H9 (cell line): ENCODE results near the gene GRK4. TPM values are rescaled to one million over a fixed set of nuclear protein-coding genes. Genes with fewer than 3 reads are reported as not detected.

Experiments used
- DNase-seq: peaks from one replicate; pipeline ENCODE4 v3.0.0-alpha.2; 2017
- H2AFZ ChIP-seq: one replicate; pipeline ENCODE4 v1.6.1; 2013; ENCODE audit warnings: mild to moderate bottlenecking, low read length, control low read depth, moderate library complexity
- H2AK5ac ChIP-seq: 2 replicates; pipeline ENCODE4 v1.6.1; 2013; ENCODE audit warnings: low read length, control low read depth, mixed read lengths; ENCODE audit not compliant: insufficient read length
- H2BK120ac ChIP-seq: one replicate; pipeline ENCODE4 v1.6.1; 2013; ENCODE audit warnings: low read depth, mild to moderate bottlenecking, low read length, control low read depth, inconsistent platforms; ENCODE audit not compliant: poor library complexity, severe bottlenecking
- H2BK12ac ChIP-seq: 2 replicates; pipeline ENCODE4 v1.6.1; 2013; ENCODE audit warnings: low read length, control low read depth, mixed read lengths, low read depth; ENCODE audit not compliant: insufficient read length
- H2BK15ac ChIP-seq: 2 replicates; pipeline ENCODE4 v1.6.1; 2013; ENCODE audit warnings: low read depth, low read length, control low read depth
- H2BK20ac ChIP-seq: one replicate; pipeline ENCODE4 v1.6.1; 2013; ENCODE audit warnings: low read depth, mild to moderate bottlenecking, low read length, control low read depth, inconsistent platforms; ENCODE audit not compliant: poor library complexity, severe bottlenecking
- H2BK5ac ChIP-seq: 2 replicates; pipeline ENCODE4 v1.6.1; 2013; ENCODE audit warnings: low read length, control low read depth, mixed read lengths; ENCODE audit not compliant: insufficient read length
- H3K14ac ChIP-seq: 2 replicates; pipeline ENCODE4 v1.6.1; 2013; ENCODE audit warnings: low read length, control low read depth; ENCODE audit not compliant: insufficient read depth
- H3K18ac ChIP-seq: 2 replicates; pipeline ENCODE4 v1.6.1; 2013; ENCODE audit warnings: low read depth, mild to moderate bottlenecking, mixed read lengths, low read length, control low read depth; ENCODE audit not compliant: insufficient read length
- H3K23ac ChIP-seq: 2 replicates; pipeline ENCODE4 v1.6.1; 2013; ENCODE audit warnings: low read length, control low read depth, mixed read lengths, low read depth; ENCODE audit not compliant: insufficient read length
- H3K23me2 ChIP-seq: 2 replicates; pipeline ENCODE4 v1.6.1; 2013; ENCODE audit warnings: low read depth, mild to moderate bottlenecking, mixed read lengths, low read length, control low read depth; ENCODE audit not compliant: insufficient read length, poor library complexity, severe bottlenecking
- H3K27ac ChIP-seq: 2 replicates; pipeline ENCODE4 v1.5.1; 2013; ENCODE audit warnings: low read length, control low read depth, mixed read lengths, low read depth; ENCODE audit not compliant: insufficient read length
- H3K27me3 ChIP-seq: 2 replicates; pipeline ENCODE4 v1.6.1; 2013; ENCODE audit warnings: low read length, control low read depth, inconsistent platforms; ENCODE audit not compliant: insufficient read depth
- H3K4ac ChIP-seq: 2 replicates; pipeline ENCODE4 v1.6.1; 2013; ENCODE audit warnings: low read depth, mild to moderate bottlenecking, control low read depth, inconsistent platforms, low read length, moderate library complexity
- H3K4me1 ChIP-seq: 2 replicates; pipeline ENCODE4 v1.6.1; 2013; ENCODE audit warnings: low read length, control low read depth, inconsistent platforms; ENCODE audit not compliant: insufficient read depth
- H3K4me2 ChIP-seq: 2 replicates; pipeline ENCODE4 v1.6.1; 2013; ENCODE audit warnings: low read length, control low read depth, mixed read lengths; ENCODE audit not compliant: insufficient read length, insufficient read depth
- H3K56ac ChIP-seq: 2 replicates; pipeline ENCODE4 v1.6.1; 2013; ENCODE audit warnings: low read depth, mild to moderate bottlenecking, mixed read lengths, low read length, control low read depth; ENCODE audit not compliant: insufficient read length
- H3K79me1 ChIP-seq: 2 replicates; pipeline ENCODE4 v1.6.1; 2013; ENCODE audit warnings: low read depth, mild to moderate bottlenecking, moderate library complexity, low read length, control low read depth, inconsistent platforms; ENCODE audit not compliant: insufficient read depth, poor library complexity, severe bottlenecking
- H3K79me2 ChIP-seq: 2 replicates; pipeline ENCODE4 v1.6.1; 2013; ENCODE audit warnings: low read length, control low read depth, inconsistent platforms; ENCODE audit not compliant: insufficient read depth
- H3K9ac ChIP-seq: 2 replicates; pipeline ENCODE4 v1.6.1; 2013; ENCODE audit warnings: low read length, control low read depth, mixed read lengths; ENCODE audit not compliant: insufficient read length; ENCODE audit errors: extremely low read depth
- H3K9me3 ChIP-seq: one replicate; pipeline ENCODE4 v1.6.1; 2013; ENCODE audit warnings: low read depth, low read length, inconsistent platforms; ENCODE audit not compliant: control insufficient read depth
- H3T11ph ChIP-seq: one replicate; pipeline ENCODE4 v1.6.1; 2013; ENCODE audit warnings: mild to moderate bottlenecking, low read length, control low read depth, inconsistent platforms
- H4K20me1 ChIP-seq: one replicate; pipeline ENCODE4 v1.6.1; 2013; ENCODE audit not compliant: control insufficient read depth, insufficient read length, insufficient read depth
- H4K5ac ChIP-seq: 2 replicates; pipeline ENCODE4 v1.6.1; 2013; ENCODE audit warnings: low read depth, mild to moderate bottlenecking, mixed read lengths, low read length, control low read depth; ENCODE audit not compliant: insufficient read length
- H4K8ac ChIP-seq: replicated peaks from 2 replicates; pipeline ENCODE4 v1.6.1; 2013; ENCODE audit warnings: low read length, control low read depth, mixed read lengths, low read depth; ENCODE audit not compliant: insufficient read length
- H4K91ac ChIP-seq: 2 replicates; pipeline ENCODE4 v1.6.1; 2013; ENCODE audit warnings: low read depth, mild to moderate bottlenecking, moderate library complexity, mixed read lengths, low read length, control low read depth; ENCODE audit not compliant: insufficient read length
- H3K27ac Mint-ChIP-seq, 3 experiments: 2 replicates in 2 of 3; 3 replicates in 1 of 3; pipeline ENCODE4 v1.8.0; 2020 to 2021; ENCODE audit warnings: mixed read lengths in 3 of 3, mild to moderate bottlenecking in 1 of 3, moderate library complexity in 1 of 3
- H3K27me3 Mint-ChIP-seq: 2 replicates; pipeline ENCODE4 v1.8.0; 2021; ENCODE audit warnings: low read depth, mild to moderate bottlenecking, moderate library complexity, mixed read lengths
- H3K36me3 Mint-ChIP-seq, 3 experiments: 2 replicates in 2 of 3; 3 replicates in 1 of 3; pipeline ENCODE4 v1.8.0; 2020 to 2021; ENCODE audit warnings: low read depth in 3 of 3, mixed read lengths in 3 of 3; ENCODE audit not compliant: insufficient read depth in 1 of 3
- H3K4me1 Mint-ChIP-seq, 2 experiments: 2 replicates each; pipeline ENCODE4 v1.8.0; 2020; ENCODE audit warnings: mixed read lengths in 2 of 2
- H3K4me3 Mint-ChIP-seq, 2 experiments: 2 replicates in 1 of 2; 3 replicates in 1 of 2; pipeline ENCODE4 v1.8.0; 2020 to 2021; ENCODE audit warnings: mild to moderate bottlenecking in 2 of 2, mixed read lengths in 2 of 2, moderate library complexity in 1 of 2
- H3K9me3 Mint-ChIP-seq, 2 experiments: 2 replicates in 1 of 2; 3 replicates in 1 of 2; pipeline ENCODE4 v1.8.0; 2020; ENCODE audit warnings: mild to moderate bottlenecking in 2 of 2, mixed read lengths in 2 of 2, moderate library complexity in 1 of 2
- WGBS: extraction: QIAGEN DNeasy Blood & Tissue Kit; methylation state at CpG from one replicate; pipeline ENCODE4 v1.1.7; 2013; ENCODE audit warnings: missing lambda C conversion rate, low lambda C conversion rate, mixed read lengths; ENCODE audit not compliant: insufficient read length; ENCODE audit errors: extremely low coverage; 5-methylcytosine and 5-hydroxymethylcytosine counted together
- total RNA-seq: library from RNA; stranded (reverse); gene quantifications from 2 replicates; pipeline ENCODE4 v1.2.1, GENCODE V29; 2021
- TF ChIP-seq, protein P1 (sequence below): fragments of 200-600 bp; sonication (generic); conservative IDR thresholded peaks from 3 replicates; pipeline ENCODE4 v1.8.0; 2021; ENCODE audit warnings: antibody characterized with exemption, mild to moderate bottlenecking

Gene GRK4
- total RNA-seq, 1 experiment from 2014 or later, result 4.8 TPM

DNA sequence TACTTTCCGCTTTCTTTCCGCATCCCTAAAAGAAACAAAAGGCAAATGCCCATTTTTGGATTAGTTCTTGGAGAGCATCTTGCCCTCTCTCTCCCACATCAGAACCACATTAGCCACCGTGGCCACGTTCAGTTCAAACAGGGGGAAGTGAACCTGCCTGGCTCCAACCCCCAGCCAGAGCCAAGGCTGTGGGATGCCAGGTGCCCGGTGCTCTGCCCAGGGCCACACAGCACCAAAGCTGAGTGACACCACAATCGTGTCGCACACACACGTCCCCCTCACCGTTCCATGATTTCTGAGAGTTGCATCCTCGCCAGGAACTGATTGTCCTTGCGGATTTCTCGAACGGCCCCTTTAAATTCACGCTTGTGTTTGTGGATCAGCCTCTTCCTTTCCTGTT is 24.5 kb upstream of the GRK4 start:
- H2BK20ac ChIP-seq, result no peak overlapping the region
- H3K79me2 ChIP-seq, result no peaks in the 10 kb centered on the region; the same call in 1 of the 2 replicates
- H3K56ac ChIP-seq, result no peak overlapping the region
- H3K4ac ChIP-seq, result no peak overlapping the region
- no peak overlapping the region for H3K23ac ChIP-seq
- no peak overlapping the region for H3T11ph ChIP-seq
- Mint-ChIP-seq H3K4me3 (0 out of 5 replicates have a peak overlapping the region, but pooled peaks of 1 of the 2 experiments have one; percentile 13), H3K27me3 (no peaks in the 10 kb centered on the region), H3K27ac (peak overlapping the region in 1 of 3 experiments; percentile 77; a peak in 2 of 7 replicates), H3K9me3 (no peaks in the 10 kb centered on the region), H3K4me1 (peaks cover 24 to 25% of the 10 kb centered on the region in 2 experiments), H3K36me3 (peaks cover 44 to 76% (median 73%) of the 10 kb centered on the region in 3 experiments; a peak in 6 of 7 replicates)
- H2BK15ac ChIP-seq, result no peak overlapping the region
- H3K23me2 ChIP-seq, result peaks cover 5% of the 10 kb centered on the region
- no peak overlapping the region for H3K14ac ChIP-seq
- H3K79me1 ChIP-seq, result no peaks in the 10 kb centered on the region
- H3K27ac ChIP-seq, result no peak overlapping the region
- H4K91ac ChIP-seq, result no peak overlapping the region
- H3K9ac ChIP-seq, result no peak overlapping the region
- no peaks in the 10 kb centered on the region for H3K9me3 ChIP-seq
- H4K5ac ChIP-seq, result no peak overlapping the region
- no peaks in the 10 kb centered on the region for H3K27me3 ChIP-seq
- H2AFZ ChIP-seq, result no peak overlapping the region
- no peaks in the 10 kb centered on the region for H3K4me1 ChIP-seq
- no peak overlapping the region for H2BK5ac ChIP-seq
- no CpG with 5 or more reads among the region's 14 CpGs for WGBS
- no peak overlapping the region for H3K18ac ChIP-seq
- no peaks in the 10 kb centered on the region for H4K20me1 ChIP-seq
- no peak overlapping the region for H3K4me2 ChIP-seq
- no peak overlapping the region for H2BK12ac ChIP-seq
- no peak overlapping the region for H4K8ac ChIP-seq
- DNase-seq, result no peak
- H2BK120ac ChIP-seq, result no peak overlapping the region
- no peak overlapping the region for H2AK5ac ChIP-seq
- TF ChIP-seq, protein P1, sequence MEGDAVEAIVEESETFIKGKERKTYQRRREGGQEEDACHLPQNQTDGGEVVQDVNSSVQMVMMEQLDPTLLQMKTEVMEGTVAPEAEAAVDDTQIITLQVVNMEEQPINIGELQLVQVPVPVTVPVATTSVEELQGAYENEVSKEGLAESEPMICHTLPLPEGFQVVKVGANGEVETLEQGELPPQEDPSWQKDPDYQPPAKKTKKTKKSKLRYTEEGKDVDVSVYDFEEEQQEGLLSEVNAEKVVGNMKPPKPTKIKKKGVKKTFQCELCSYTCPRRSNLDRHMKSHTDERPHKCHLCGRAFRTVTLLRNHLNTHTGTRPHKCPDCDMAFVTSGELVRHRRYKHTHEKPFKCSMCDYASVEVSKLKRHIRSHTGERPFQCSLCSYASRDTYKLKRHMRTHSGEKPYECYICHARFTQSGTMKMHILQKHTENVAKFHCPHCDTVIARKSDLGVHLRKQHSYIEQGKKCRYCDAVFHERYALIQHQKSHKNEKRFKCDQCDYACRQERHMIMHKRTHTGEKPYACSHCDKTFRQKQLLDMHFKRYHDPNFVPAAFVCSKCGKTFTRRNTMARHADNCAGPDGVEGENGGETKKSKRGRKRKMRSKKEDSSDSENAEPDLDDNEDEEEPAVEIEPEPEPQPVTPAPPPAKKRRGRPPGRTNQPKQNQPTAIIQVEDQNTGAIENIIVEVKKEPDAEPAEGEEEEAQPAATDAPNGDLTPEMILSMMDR, result no peak
